Measurements from ENCODE around the gene ZNF492. TPM values are rescaled to one million over a fixed set of nuclear protein-coding genes. Genes with fewer than 3 reads are reported as not detected.
"Not testable (repeated sequence)": the region's sequence is repeated elsewhere in the genome, so short reads cannot be mapped to it uniquely, and the experiment has no call there.

ZNF492 gene
- total RNA-seq = under 1 TPM; 0.08 to 0.19 TPM

- Histone ChIP-seq H3K27ac (peak within 1 kb of the TSS in 1 of 2 donors; percentile 66), H3K4me3 (peak within 1 kb of the TSS; percentile 39 to 72)
- H3K9me3 ChIP-seq, H3K4me1 ChIP-seq, H3K27me3 ChIP-seq, H3K36me3 ChIP-seq: not testable (repeated sequence)
- DNase-seq (ENCODE audit: low spot score) = peak; percentile 93
Observed at GRCh38 chr19:22633706-22634449, at the start of gene ZNF492. Gene ZNF492, plus strand, starts transcription at chr19:22634324. Its CDS starts 19,076 bp downstream, at chr19:22653400.

DNA sequence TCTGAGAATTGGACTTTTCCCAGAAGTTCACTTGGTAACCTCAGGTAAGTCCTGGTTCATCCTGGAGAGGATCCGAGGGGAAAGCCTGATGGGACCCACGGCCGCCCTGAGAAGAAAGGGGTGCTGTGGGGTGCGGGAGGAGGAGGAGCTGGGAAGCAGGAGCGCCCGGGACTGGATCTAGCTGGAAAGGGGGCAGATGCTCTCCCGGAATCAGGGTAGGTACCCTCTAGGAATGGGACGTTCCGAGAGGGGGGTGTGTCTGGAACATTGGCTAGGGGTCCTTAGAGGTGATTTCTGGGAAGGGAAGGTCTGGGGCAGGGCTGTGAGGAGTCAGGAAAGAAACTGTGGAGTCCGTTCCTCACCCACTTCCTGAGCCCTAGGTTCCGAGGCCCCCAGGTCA, 38.7 kb upstream of the ZNF492 start:
- Histone ChIP-seq H3K27ac (no peak overlapping the region), H3K36me3 (no peaks in the 10 kb centered on the region), H3K4me1 (no peaks in the 10 kb centered on the region), H3K9me3 (no peaks in the 10 kb centered on the region), H3K4me3 (peak overlapping the region in 1 of 2 donors; percentile 4), H3K27me3 (no peaks in the 10 kb centered on the region)
- TF ChIP-seq CTCF (IDR thresholded peaks at IDR 0.05) = no peak
- DNase-seq (ENCODE audit: low spot score) = no peak

DNA sequence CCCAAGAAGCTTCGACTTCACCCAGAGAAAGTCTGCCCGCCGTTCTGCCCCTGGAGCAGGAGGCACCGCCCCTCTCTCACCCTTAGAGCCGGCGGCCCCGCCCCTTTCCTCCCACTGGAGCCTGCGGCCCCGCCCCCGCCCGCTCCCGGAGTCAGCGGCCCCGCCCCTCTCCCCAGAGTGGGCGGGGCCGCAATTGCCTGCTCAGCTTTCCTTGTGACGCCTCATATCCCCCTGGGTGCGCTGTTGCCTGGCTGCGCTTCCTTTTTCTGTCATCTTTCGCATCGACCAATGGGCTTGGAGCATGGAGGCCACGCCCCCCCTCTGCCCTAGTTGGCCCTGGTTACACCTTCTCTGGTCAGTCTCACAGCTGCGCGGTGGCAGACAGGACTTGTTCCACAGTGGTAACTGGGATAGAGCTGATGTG, 38.2 kb upstream of the ZNF492 start:
- Histone ChIP-seq H3K4me3 (peak overlapping the region in 1 of 2 donors; percentile 19), H3K36me3 (no peaks in the 10 kb centered on the region), H3K27me3 (no peaks in the 10 kb centered on the region), H3K27ac (no peak overlapping the region), H3K9me3 (no peaks in the 10 kb centered on the region), H3K4me1 (no peaks in the 10 kb centered on the region)
- peak; percentile 93 for DNase-seq (ENCODE audit: low spot score)
- no peak for TF ChIP-seq CTCF (IDR thresholded peaks at IDR 0.05)

GRCh38 chr19:22600690-22601648, 33.2 kb upstream of the ZNF492 start:
- Histone ChIP-seq H3K4me3 (no peak overlapping the region), H3K36me3 (no peaks in the 10 kb centered on the region), H3K27me3 (no peaks in the 10 kb centered on the region), H3K9me3 (no peaks in the 10 kb centered on the region), H3K4me1 (no peaks in the 10 kb centered on the region), H3K27ac (no peak overlapping the region)
- peak; percentile 13 for DNase-seq (ENCODE audit: low spot score)
- no peak for TF ChIP-seq CTCF (IDR thresholded peaks at IDR 0.05)

DNA sequence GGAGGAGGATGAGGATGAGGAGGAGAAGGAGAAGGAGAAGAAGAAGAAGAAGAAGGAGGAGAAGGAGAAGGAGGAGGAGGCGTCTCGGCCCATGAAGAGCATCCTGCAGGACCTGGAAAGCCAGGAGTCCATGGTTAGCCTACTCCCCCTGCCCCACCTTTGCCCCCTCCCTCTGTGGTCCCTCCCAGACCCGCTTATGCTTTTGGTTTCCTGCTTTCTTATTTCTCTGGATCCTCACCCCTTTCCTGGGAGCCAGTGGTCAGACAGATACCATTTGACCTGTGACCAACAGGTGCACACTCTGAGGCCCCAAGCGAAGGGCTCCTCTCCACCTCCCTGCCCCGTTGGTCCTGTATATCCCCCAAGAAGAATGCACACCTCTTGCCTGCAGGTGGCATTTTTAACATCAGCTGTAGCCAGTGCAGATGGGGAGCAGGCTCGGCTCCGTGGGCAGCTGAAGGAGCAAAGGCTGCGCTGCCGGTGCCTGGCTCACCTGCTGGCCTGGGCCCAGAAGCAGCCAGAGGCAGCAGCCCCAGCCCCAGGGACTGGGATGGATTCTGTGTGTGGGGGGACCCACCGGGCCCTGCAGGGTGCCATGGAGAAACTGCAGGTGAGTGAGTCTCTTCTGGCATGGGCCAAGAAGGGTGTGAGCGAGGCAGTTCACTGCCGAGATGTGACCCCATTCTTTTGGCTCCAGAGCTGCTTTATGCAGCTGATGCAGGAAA, 32.1 kb upstream of the ZNF492 start:
- Histone ChIP-seq H3K36me3 (no peaks in the 10 kb centered on the region), H3K9me3 (no peaks in the 10 kb centered on the region), H3K4me3 (no peak overlapping the region), H3K27me3 (no peaks in the 10 kb centered on the region), H3K4me1 (no peaks in the 10 kb centered on the region), H3K27ac (no peak overlapping the region)
- TF ChIP-seq CTCF (IDR thresholded peaks at IDR 0.05) = no peak
- peak; percentile 26 for DNase-seq (ENCODE audit: low spot score)
